Fibroblast of gingiva (primary cell): ENCODE results near the gene XRCC5.
"Not testable (repeated sequence)": the region's sequence is repeated elsewhere in the genome, so short reads cannot be mapped to it uniquely, and the experiment has no call there.

Source experiments
- DNase-seq: peaks from one replicate; pipeline ENCODE4 v3.0.0-alpha.2; 2011; ENCODE audit warnings: low read depth

XRCC5 gene

GRCh38 chr2:216108967-216109921 lies at the start of gene XRCC5:
XRCC5 (plus strand) TSS chr2:216109348; CDS start chr2:216109437, 89 bp downstream.
- peak; percentile 96 for DNase-seq

GRCh38 chr2:216064014-216064630 lies 45.0 kb upstream of the XRCC5 start:
- no peak for DNase-seq

DNA sequence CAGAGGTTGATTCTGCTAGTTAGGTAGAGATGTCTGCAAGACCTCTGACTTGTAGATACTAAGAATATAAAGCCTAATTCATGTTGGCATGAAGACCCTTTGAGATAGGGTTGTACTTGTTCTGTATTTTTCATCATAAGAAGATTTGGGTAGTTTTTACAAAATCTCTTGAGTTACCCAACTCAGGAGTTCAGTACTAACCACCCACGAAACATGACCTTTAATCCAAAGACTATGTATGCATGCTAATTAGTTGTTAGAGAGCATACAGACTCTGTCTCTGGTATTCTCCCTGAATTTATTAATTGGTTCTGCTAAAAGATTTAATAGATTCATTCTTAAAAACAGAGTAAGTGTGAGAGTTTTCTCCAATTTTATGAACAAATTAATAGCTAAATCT lies 44.5 kb upstream of the XRCC5 start:
- DNase-seq: no peak

DNA sequence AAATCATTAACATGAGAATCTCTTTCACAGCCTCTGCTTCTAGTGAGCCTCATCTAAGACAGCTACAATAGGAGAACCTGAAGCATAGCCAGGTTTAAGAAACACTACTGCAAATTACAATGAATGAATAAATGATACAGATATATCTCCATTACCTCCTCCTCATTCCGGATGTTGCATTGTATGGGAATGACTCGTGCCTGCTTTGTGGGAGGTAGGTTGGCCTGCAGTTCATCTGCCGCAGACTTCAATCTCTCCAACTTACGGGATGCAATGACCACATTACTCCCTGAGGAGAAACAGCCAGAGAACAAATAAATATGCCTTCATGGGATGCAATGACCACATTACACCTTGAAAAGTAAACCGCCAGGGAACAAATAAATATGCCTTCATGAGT lies 42.9 kb upstream of the XRCC5 start:
- DNase-seq: peak; percentile 50

DNA sequence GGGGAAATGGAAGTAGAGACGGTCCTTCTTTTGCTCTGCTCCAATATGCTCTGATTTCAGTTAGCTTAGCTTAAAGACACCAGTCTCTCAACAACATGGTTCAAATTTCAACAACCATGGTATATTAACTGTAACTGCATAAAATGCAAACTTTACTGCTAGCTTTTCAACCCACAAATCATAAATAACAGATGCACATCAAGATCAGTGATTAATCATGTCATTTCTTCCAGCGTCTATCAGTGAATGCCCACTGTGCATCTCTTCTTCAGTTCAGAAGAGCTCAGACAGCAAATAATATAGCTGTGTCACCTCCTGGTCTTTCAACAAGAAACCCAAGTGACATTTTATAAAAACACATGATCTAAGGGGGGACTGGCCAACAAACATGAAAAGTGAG lies 40.1 kb upstream of the XRCC5 start:
- DNase-seq: no peak

DNA sequence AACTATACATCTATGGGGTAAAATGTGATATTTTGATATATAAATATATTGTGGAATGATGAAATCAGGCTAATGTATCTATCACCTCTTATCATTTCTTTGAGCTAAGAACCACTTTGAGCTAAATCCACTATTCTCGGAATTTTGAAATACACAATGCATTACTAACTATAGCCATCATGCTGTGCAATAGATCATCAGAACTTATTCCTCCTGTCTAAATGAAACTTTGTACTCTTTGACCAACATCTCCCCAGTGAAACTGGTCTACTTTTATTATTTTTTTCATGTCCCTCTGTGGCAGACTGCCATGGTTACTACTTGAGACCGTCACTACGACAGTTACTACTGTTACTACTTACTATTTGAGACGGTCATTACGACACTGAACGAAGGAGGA lies 39.0 kb upstream of the XRCC5 start:
- DNase-seq: no peak

GRCh38 chr2:216071111-216071851 lies 37.9 kb upstream of the XRCC5 start:
- DNase-seq: no peak

DNA sequence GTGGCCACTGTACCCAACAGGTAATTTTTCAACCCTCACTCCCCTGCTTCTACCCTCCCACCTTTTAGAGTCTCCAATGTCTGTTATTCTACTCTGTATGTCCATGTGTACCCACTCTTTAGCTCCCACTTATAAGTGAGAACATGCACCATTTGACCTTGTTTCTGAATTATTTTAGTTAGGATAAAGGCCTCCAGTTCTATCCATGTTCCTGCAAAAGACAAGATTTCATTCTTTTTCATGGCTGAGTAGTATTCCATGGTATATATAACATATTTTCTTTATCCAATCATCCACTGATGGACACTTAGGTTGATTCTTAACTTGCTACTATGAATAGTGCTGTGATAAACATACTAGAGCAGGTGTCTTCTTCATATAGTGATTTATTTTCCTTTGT lies 36.7 kb upstream of the XRCC5 start:
- no peak for DNase-seq

DNA sequence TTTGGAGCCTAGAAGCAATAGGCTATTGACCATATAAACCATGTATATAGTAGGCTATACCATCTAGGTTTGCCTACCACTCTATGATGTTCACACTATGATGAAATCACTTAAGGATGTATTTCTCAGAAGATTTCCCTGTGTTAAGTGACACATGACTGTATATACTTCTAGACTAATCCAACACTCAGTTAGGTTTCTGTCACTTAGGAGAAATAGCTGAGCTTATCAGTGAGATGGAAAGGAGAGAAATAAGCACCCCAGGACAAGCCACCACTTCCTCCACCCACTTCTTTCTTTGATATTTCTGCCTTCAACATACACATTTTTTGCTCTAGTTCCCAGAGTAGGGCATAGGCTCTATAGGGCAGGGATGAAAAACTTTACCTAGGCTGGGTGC lies 35.4 kb upstream of the XRCC5 start:
- no peak for DNase-seq

DNA sequence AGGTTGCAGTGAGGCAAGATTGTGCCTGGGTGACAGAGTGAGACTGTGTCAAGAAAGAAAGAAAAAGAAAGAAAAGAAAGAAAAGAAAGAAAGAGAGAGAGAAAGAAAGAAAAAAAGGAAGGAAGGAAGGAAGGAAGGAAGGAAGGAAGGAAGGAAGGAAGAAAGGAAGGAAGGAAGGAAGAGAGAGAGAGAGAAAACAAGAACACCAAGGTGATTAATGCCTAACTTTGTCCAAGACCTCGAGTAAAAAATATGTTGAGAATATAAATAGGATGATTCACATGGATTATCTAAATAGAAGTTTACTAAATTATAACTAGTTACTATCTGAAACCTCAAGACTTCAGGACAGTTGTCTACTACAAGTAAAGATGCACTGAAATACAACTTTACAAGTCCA lies 34.8 kb upstream of the XRCC5 start:
- DNase-seq: no peak

DNA sequence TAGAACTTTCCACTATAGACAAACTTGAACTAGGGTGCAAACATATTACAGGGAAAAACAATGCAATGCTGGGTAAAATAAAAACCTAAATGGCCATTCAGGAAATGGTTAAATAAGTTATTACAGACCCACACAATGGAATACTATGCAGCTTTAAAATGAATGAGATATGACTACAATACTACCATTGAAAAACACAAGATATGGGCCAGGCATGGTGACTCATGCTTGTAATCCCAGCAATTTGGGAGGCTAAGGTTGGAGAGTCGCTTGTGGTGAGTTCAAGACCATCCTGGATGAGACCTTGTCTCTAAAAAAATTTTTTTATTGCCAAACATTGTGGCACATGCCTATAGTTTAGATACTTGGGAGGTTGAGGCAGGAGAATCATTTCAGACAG lies 34.4 kb upstream of the XRCC5 start:
- DNase-seq: no peak

- no peak for DNase-seq
Measured at GRCh38 chr2:216075510-216076485, 33.4 kb upstream of the XRCC5 start.

- no peak for DNase-seq
Measured at GRCh38 chr2:216078776-216079175, 30.4 kb upstream of the XRCC5 start.

DNA sequence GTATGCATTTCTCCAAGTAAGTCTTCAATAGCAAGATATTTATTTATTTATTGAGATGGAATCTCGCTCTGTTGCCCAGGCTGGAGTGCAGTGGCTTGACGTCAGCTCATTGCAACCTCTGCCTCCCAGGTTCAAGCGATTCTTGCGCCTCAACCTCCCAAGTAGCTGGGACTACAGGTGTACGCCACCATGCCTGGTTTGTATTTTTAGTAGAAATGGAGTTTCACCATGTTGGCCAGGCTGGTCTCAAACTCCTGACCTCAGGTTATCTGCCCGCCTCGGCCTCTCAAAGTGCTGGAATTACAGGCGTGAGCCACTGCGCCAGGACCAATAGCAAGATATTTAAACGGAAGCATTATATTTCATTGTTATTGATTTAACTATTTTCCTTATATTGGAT lies 29.1 kb upstream of the XRCC5 start:
- not testable (repeated sequence) for DNase-seq

GRCh38 chr2:216081012-216081411 lies 28.1 kb upstream of the XRCC5 start:
- no peak for DNase-seq

- peak; percentile 54 for DNase-seq
Measured at GRCh38 chr2:216081487-216082116, 27.5 kb upstream of the XRCC5 start, which contains the start of the genes PECR and TMEM169. PECR (minus strand) TSS chr2:216081809; CDS start chr2:216081741, 68 bp downstream. TMEM169 (plus strand) TSS chr2:216081919; CDS start chr2:216095964, 14,045 bp downstream.

DNA sequence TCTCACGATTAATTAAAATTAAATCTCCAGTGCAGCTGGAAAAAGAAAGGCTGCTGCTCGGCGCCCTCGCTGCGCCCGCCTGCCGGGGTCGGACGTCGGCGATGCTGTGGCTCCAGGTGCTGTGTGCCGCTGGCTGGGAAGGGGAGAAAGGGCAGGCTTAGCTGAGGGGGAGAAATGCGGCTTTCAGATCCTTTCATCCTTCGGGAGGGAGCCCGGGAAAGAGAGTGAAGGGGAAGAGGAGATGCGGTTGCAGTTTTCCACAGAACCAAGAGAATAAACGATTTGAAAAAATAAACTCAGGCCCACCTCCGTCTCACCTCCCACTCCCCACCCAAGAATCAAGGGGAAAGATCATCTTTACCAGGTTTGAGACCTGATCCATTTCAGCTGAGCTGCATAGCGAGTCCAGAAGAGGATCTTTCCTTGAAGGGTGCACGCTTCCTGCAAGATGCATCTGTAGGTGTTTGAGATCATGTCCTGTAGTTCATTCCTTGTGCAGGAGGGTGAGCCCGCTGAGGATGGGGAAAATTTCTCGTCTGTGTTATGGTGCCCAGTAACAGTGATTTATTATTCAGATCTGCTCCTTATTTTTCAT lies 26.9 kb upstream of the XRCC5 start:
- no peak for DNase-seq

GRCh38 chr2:216082805-216083204 lies 26.3 kb upstream of the XRCC5 start:
- no peak for DNase-seq

DNA sequence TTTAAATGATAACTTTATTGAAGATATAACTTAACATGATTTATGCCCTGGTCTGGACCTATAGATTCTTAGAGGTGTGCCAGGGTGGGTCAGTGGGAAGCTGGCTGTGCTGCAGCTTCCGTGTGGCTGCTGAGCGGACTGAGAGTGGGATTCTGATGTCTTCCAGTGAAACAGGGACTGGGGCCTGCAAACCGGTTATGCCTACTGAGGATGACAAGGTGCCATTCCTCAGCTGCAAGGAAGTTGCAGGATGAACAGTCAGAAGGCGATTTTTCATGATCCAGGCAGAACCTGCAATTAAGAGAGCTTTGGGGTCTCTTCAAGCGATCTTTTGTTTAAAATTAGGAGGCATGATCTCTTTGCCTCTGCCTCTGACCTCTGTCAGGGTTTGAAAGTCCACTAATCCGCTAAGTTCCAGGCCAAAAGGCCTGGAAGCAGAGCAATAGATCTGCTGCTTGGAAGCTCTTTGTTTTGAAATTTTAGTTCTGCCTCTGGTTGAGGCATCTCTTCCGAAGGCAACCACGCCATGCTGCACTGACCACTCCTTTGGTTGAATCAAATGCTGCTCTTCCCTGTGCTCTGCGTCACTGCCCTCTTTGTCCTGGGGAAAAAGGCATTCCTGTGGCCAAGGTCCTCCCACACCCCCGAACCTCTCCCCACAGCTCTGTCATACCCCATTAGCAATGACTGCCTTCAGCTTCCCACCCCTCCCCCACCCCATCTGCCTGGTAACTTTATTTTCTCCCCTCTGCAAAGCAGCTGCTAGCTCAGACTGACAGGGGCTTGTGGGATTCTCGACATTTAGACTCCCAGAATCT lies 25.5 kb upstream of the XRCC5 start:
- no peak for DNase-seq

DNA sequence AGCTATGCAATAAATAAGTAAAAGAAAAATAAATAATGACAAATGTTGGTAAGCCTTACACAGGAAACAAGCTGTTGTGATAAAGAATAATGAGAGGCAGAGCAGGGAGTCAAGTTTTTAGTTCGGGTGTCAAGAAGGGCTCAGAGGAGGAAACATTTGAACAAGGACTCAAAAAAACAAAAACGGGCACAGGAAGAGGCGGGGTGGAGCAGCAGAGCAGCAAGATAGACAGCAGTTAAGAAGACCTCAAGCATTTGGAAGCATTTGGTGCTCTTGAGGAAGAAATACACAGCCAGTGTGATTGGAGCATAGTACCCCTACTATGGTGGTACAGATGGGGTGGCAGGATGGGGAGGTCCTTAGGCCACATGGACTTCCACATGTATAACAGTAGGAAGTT lies 24.6 kb upstream of the XRCC5 start:
- DNase-seq: no peak
